ENCODE measurements around the gene STK25.
A peak's percentile ranks its signal among the peaks of the same experiment; 100 is the strongest.
"Not testable (repeated sequence)": the region's sequence is repeated elsewhere in the genome, so short reads cannot be mapped to it uniquely, and the experiment has no call there.

Gene STK25

DNA sequence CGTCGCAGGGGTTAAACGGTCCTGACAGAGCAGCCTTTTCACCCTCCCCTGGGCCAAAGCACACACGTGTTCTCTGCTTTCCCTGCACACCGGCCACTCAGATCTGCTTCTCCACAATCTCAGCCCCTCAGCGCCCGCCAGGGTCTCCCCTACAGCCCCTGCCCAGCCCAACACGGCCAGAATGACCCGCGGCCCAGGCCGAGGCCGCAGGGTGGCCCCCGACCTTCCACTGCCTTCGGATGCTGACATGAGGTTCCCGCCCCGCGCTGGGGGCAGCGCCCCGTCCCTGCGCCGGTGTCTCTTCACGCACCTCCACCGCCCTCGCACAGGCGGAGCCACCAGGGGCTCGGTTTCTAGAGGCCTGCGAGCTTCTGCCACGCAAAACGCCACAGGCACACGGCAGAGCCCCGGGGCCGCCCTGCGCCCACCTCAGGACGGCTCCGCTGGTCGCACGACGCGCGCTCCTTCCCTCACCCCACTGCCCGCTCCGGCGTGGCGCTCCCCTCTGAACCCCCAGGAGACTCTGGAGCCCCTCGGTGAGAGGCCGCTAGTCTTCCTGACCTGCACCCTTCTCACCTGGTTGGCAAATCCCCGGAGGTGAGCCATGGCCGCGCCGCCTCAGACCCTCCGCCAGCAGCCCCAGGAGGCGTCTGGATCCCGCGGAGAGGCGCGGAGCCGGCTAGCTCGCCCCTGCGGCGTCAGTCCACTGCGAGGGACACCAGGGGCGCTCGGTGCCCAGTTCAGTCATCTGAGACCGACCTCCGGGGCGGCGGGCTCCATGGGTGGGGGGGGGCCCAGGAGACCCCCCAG lies 749 bp downstream of the STK25 start:
- DNase-seq, result peak; percentile 51
- peak; percentile 13 for ATAC-seq

DNA sequence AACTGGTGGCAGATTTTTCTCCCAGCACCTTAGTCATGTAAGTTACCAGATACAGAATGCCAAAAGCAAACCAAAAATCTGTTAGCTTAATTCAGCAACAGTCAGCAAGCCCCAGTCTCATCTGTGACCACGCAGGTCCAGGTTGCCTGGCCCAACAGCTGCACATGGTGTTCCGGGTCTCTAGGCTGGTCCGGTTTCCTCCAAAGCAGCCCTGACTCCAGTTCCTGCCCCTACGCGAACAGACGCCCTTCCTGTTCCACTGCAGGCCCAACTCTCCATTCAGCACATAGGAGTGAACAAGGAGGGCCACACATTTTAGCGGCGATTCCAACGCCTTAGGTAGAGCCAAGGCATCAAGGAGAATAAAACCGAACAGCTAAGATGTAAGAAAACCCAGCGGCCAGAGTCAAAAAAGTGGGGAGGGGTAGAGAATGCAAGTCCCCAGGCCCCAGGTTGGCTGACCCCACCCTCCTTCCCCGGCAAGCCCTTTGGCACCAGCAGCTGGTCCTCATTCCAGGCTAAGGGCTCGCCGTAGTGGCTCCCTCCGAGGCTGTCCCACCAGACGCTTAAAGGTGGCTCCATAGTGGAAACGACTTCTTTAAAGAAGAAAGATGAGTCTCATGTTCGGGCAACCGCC lies 1.5 kb downstream of the STK25 start:
- ATAC-seq (no peak), DNase-seq (no peak)

DNA sequence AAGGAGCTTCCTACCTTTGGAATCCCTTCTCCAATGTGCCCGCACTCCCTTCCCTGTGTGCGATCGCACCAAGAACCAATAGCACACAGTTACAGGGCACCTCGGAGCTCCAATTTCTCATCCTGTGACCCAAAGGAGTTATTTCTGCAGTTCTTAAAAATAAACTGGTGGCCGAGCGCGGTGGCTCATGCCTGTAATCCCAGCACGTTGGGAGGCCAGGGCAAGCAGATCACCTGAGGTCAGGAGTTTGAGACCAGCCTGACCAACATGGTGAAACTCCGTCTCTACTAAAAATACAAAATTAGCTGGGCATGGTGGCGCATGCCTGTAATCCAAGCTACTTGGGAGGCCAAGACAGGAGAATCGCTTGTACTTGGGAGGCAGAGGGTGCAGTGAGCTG lies 2.1 kb downstream of the STK25 start:
- ATAC-seq, DNase-seq: not testable (repeated sequence)

DNA sequence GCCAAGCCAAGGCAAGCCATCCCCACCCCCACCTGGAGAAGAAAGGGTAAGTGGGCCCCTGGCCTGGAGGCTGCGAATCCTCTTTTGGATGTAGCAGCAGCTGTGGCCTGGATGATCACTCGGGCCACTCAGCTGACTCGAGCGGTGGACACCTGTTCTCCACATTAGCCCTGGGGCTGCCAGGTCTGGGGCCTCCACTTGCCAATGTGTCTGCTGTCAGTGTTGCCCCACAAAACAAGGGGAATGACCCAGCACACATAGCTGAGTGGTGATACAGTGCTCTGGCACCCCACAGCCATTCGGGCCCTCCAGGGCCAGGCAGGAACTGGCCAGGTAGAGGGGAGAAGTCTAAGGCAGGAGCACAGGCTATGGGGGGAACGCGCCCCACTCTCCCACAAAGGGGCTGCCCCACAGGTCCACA lies 2.6 kb downstream of the STK25 start:
- DNase-seq, result no peak
- ATAC-seq, result no peak

DNA sequence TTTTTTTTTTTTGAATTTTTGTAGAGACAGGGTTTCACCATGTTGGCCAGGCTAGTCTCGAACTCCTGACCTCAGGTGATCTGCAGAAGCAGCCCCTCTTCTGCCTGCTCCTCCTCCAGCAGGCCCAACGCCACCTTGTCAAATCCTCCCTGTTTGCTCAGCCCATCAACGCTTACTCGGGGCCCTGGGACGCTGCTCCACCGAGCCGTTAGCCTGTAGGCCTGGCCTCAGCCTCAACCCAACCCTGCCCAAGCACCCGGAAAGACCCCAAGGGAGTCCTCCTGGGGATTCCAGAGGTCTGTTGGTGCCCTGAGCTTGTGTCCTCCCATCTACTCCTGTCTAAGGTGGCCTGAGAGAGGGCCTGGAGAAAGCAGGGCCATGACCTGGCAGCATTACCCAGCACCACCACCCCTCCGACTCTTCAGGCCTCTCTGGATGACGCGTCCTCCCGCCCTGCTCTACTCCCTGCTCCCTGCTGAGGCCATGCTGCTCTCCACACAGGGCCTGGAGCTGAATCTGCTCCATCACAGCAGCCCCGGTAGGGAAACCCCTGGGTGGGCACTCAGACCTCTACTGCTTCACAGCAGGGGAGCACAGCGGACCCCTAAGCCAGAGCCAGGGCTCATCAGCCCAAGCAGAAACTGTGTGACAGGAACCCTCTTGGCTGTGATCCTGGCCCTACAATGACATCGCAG lies 3.2 kb downstream of the STK25 start:
- no peak for ATAC-seq
- DNase-seq, result no peak

- ATAC-seq, result no peak
Observed at GRCh38 chr2:241503776-241504392, 4.5 kb downstream of the STK25 start.

GRCh38 chr2:241502281-241502680 lies 6.1 kb downstream of the STK25 start:
- DNase-seq (no peak), ATAC-seq (no peak)

More at GRCh38 chr2:241503776-241504392, 4.5 kb downstream of the STK25 start:
- DNase-seq, result no peak

- ATAC-seq, result no peak
- DNase-seq, result no peak
Observed at GRCh38 chr2:241501551-241501950, 6.8 kb downstream of the STK25 start.

DNA sequence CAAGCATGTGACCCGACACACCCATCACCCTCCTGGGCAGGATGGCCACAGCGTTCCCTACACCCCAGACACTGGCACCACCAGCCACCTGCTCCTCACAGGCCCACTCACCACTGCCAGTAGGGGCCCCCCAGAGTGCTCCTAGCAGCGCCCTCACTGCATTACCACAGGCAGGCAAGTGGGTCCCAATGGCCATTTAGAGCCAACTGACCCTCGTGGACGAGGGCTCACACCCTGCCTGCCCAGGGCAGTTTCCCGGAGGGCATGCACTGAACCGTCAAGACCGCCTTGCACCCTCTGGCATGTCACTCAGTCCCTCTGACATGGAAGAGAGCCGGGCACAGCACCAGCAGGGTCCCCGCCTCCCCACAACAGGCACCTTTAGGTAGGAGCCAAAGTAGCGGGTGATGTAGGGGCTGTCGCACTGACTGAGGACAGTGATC lies 7.3 kb downstream of the STK25 start:
- ATAC-seq (no peak), DNase-seq (no peak)

DNA sequence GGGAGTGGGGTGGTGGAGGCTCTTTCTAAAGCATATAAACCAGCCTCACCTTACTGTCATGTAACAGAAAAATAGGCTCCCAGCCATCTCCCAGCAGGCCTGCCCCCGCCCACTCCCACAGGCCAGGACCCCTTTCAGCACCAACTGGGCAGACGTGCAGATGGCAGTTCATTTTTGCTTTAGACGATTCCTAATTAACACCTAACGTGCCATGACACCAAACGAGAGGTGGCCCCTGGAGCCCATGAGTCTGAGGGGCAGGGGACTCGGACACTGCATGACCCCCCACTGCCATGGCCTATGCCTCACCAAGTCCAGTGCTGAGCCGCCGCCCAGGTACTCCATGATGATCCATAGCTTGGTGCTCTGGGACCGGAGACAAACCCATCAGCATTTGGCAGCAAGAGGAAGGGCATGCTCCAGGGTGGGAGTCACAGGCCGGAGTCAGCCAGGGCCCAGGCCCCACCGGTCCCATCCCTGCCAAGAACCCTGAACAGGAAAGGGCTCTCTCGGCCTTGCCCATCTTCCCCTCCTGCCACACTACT lies 7.9 kb downstream of the STK25 start:
- DNase-seq (no peak), ATAC-seq (no peak)

- DNase-seq, result no peak
- ATAC-seq, result no peak
Observed at GRCh38 chr2:241500016-241500415, 8.4 kb downstream of the STK25 start.

GRCh38 chr2:241499146-241499965 lies 9.0 kb downstream of the STK25 start:
- ATAC-seq (no peak), DNase-seq (no peak)

DNA sequence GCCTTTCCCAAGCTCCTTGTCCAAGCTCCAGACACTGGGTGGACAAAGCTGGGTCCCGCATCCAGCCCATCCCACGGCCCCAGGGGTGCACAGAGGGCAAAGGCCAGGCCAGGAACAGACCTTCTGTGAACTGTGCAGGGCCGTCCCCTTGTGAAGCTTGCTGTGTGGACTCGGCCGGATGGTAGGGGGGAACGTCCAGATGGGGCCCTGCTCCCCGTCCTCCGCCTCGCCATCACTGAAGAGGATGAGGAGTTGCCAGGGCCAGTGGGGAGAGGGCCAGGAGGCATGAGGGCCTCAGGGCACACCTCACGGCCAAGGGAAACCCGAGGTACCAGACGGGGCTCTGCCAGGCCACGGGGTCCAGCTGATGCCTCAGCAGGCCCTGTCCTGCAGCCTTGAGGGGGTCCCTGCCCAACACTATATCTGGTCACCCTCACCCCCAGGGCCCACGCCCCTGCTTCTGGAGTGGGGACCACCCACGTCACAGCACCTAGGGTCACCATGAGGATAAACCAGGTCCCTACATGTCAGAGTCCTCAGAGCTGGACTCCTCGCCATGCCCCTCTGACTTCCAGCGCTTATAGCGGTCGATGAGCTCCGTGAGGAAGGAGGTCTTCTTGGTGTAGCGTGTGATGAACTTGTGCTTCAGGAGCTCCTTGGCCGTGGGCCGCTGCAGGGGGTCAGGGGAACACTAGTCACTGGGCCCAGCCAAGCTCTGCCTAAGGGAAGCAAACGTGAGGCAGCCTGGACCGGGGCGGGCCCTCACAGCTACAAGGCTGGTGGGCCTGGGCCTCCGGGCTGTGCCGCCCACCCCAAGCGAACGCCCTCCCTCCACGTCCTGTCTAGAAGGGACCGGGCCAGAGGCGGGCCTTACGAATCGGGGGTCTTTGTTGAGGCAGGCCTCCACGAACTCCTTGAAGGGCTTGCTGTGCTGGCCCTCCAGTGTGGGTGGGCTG lies 10.0 kb downstream of the STK25 start:
- DNase-seq (no peak), ATAC-seq (no peak)

GRCh38 chr2:241496904-241497877 lies 11.2 kb downstream of the STK25 start:
- ATAC-seq (no peak), DNase-seq (no peak)

DNA sequence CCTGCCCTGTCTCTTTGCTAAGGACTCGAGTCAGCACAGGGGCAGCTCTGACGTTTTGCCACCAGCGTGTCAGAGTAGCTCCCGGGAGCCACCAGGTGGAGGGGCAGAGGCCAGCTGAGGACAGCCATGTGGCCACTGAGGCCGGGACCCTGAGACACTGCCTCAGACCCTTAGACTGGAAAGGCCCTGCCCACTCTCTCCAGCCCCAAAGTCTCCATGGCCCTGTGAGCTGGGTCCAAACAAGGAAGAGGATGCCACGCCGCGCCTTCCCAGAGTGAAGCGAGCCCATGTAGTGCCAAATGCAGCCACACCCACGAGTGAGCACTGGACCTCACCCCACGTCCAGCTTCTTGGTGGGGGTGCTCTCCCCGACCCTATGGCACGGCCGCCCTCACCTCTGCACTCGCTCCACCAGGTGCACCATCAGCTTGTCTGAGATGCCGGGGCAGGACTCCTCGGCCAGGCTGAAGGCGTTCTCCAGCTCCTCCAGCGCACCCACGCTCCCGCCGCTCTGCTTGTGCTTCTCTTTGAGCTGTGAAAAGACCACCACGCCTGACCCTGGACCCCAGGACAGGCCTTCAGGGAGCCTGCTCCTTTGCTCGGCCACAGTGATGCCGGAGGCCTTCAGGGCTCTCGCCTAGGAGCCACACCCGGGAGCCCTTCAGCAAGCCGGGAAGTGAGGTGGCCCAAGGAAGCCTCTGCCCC lies 12.2 kb downstream of the STK25 start:
- ATAC-seq (no peak), DNase-seq (no peak)

- ATAC-seq (no peak), DNase-seq (no peak)
Observed at GRCh38 chr2:241495172-241496002, 13.0 kb downstream of the STK25 start.

- ATAC-seq, result no peak
- DNase-seq, result no peak
Observed at GRCh38 chr2:241494311-241494908, 14.0 kb downstream of the STK25 start.

Data from stimulated activated naive CD8-positive, alpha-beta T cell treated with anti-CD3 and anti-CD28 coated beads, Interleukin-15, Interleukin-2, amounts not matched to agents 100 U/mL and 50 U/mL, for 24 hours (primary cell).